UCSD-AML1 (cell line): Measurements from ENCODE around the gene VCP.

Experiments used
- DNase-seq: peaks from one replicate; lab custom pipeline; 2025; ENCODE audit not compliant: unreplicated experiment; lab: John Stamatoyannopoulos, UW

VCP gene

DNA sequence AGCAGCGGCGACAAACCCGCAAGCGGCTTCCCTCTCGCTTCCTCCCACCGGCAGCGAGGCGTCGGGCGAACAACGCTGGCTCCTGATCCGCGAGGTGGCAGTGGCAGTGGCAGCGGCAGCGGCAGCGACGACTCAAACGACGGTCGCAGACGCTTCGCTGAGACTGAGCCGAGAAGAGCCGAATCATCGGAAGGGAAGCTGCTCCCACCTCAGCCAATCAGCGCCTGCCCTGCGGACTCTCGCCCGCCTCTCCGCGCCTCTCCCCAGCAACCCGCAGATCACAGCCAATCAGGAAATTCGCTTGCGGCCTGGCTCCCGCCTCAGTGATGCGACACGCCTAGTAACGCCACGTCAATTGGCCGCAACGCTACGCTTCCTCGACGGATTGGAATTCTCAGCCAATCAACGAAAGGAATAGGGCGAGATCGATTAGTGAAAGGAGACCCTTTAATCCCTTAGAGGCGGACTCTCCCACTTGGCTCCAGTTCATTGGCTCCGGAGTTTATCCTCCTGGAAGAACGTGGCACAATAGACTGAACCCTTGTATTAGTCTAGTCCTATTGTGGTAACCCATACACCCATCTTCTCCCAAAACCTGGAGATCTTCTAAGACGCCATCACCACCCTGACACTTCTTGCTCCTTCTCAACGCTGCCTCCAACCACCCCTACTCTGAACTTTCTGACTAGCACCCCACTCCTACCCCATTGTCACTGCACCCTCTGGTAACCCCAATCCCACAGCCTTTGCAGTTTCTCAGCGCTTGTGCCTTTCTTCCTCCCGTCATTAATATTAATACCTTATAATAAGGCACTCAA lies at the start of gene VCP:
Gene VCP, minus strand, starts transcription at position 165 of the 818 bp plus-strand sequence. CDS start 272 bp downstream, outside the sequence.
- DNase-seq, result peak; percentile 98

DNA sequence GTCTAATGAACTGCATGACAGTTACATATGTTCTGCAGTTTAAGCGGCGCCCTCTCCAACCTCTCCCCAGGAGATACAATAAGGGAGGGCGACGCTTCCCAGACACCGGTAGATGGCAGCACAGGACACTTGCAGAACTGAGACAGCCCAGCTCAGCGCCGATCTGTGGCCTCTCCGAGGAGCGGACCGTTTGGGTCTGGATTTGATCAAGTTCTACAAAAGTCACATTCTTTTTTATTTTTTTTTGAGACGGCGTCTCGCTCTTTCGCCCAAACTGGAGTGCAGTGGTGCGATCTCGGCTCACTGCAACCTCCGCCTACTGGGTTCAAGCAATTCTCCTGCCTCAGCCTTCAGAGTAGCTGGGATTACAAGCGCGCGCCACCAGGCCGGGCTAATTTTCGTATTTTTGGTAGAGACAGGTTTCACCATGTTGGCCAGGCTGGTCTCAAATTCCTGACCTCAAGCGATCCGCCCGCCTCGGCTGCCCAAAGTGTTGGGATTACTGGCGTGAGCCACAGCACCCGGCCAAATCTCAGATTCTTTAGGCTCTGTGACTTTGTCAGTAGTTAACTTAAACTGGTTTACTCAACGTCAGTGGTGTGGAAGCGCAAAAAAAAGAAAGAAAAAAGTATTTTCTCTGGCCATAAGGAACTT lies 44.6 kb upstream of the VCP start:
- peak; percentile 76 for DNase-seq

DNA sequence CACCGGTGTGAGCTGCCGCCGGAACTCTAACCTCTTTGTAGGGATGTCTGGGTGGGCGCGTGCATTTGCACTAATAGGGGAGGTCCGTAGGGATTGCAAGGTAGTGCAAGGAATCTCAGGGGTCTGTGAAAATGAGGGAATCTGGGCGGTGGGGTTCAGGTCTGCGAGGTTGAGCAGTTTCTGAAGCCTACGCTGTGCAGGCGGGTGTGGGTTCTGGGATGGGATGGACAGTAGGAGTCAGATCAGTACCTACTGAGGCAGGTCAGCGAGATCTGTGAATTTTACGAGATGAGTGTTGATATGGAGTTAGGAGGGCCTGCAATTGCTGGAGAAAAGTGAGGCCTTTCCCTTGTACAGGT lies 44.1 kb upstream of the VCP start:
- DNase-seq, result no peak

DNA sequence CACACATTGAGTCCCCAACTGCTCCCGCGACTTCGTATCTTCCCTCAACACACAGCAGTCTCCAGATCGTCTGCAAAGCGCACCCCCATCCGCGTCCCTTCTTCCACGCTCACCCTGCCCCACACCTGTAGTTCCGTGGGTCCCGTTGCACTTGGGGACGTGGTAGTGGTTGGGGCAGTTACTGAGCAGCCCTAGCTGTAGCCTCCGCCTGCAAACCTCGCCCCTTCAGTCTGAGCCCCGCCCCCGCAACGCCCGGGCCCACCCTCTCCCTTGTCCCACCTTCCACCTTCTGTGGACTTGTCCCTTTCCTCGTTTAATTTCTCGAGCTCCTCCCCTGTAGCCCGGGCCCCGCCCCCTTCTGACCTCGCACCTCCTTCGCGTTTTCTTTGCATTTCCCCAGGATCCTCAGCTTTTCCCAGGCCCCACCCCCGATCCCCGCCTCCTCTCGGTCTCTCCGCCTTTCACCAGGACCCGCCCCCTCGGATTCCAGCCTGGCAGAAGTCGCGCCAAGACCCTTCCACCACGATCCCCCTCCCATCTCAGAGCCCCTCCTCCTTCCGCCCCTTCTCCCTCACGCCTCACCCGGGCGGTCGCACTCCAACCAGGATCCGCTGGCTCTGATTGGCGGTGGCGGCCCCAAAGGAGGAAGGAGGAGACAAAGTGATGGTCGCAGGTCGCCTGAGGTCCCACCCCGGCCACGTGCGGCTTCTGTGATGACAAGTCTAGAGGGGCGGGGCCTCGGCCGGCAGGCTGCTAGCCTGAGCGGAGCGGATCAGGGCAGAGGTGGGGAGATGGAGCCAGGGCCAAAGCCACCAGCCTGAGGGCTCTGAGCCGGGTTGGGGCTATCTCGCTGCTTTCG lies 43.5 kb upstream of the VCP start, which contains the start of gene ATOSB:
Gene ATOSB, minus strand, starts transcription at position 183 of the 859 bp plus-strand sequence. CDS start 7,588 bp downstream, outside the sequence.
- peak; percentile 100 for DNase-seq

DNA sequence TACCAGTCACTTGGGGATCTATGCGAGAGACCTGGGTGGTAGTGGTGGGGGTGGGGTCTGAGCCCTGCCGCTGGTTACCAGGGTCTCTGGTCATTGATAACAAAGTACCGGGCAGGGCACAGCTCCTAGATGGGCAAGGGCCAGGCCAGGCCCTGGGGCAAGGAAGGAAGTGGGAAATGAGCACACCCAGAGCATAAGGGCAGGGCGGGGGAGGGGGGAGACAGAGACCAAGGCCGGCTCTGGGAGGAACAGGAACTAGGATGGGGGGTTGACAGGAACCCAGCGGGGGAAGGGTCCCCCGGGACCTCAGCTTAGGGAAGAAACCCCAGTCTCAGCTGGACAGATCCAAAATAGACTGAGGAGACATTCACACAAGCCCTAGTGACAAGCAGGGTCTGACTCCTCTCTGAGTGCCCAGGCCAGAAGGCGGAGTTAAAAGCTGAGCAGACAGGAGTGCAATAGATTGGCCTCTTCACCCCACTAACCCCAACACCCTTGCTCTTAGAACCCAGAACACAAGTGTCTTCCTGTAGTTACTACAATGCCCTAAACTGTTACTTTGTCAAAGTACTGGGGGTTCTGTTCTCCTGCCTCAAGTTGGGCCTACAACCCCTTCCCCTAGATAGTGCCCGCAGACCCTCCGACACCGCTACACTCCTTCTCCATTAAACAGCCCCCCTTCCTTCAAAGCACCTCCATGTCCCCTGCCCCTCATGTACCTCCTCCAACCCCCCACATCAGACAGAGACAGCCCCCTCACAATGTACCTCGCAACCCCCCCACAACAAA lies 42.6 kb upstream of the VCP start:
- DNase-seq, result peak; percentile 87

DNA sequence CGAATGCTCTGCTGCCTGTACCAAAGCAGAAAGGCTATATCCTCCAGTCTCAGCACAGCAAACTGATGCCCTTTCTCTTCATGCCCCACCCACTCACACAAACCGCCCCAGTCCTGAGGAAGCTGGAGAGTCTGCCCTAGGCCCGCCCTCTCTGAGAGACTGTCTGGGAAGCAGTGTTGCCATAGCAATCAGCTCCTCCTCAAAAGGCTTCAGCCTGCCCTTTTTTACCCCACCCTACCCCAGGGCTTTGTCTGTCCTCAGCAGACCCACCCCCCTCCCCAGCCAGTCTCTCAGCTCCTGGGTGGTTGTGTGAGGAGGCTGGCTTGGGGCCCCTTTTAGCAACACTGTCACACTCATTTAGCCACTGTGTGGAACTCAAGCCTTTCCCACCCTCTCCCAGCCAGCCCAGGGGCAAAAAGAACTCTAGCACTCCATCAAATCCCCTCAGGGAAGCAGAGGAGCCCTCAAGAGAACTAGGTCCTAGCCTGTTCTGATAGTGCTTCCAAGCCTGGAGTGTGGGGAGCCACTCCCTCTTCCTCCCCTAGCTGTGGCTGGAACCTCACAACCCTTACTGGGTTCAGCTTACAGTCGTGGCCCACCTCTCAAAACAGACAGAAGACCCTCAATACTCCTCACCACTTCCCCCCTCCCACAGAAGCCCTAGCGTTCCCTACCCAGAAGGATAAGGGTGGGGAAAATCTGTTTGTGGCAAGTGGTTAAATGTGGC lies 41.9 kb upstream of the VCP start:
- peak; percentile 83 for DNase-seq

DNA sequence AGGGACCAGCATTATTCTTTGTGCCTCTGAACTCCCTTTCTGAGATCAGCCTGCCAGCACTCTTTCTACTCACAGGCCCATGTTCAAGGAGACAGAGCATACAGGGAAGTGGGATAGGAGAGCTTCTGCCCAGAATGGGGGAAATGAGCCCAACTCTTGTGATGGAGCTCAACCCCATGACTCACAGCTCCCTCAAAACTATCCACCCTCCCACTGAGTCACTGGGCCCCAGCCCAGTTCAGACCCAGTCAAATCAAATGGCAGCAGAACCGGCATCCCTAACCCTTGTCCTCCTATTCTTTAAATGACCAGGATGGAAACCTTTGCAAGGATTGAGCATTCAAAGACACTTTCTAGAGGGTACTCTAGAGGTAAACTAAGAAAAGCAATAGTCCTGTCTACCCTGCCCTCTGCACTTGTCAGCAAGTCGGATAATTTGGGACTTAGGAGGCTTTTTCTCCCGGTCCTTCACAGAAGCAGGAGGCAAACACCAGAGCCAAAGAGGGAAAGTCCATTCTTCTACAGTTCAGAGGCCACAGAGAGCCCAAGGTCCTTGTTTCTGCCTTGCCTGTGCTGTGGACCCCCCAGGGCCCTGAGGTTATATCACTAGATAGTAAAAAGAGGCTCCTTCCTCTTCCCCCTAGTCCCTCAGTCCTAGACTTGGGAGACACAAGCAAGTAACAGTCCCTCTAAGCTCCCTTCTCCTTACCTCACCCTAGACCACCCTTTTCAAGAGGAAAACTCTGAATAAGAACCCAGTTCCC lies 40.0 kb upstream of the VCP start:
- DNase-seq, result no peak

DNA sequence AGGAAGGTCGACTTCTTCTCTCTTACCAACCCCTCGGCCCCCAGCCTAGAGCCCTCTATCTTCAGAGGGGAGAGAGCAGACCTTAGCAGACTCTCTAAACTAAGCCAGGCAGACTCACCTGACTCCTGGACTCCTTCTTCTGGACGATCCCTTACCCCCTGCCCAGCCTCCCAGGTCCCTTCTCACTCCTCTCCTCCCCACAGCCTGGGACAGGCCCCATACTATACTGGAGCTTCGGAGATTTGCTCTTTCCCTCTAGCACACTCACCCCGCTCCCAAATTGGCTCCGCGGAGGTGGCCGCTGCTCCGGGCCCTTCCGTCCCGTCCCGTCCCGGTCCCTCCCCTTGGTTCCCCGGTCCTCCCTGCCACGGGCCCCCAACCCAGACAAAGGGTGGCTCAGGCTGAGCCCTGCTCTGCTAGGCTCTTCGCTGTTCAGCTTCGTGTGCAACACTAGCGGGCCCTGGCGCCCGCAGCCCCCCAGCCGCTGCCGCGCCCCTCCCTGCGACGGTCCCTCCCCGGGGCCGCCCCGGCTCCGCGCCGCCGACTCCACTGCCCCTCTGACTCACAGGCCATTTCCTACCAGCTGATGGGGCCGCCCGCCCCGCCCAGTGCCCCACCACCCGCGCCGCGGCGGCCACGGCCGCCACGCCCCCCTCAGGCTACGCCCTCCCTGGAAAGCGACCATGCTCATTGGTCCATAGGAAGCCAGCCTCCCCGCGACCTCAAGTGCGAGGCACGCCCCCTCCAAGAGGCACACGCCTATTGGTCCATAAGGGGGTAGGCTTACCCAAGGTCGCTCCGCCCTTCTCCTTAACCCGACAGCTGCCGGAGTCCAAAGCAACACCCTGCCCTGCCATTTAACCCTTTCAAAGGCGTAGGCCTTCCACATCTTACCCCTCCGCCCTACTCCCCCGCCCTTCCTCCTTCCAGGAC lies 38.8 kb upstream of the VCP start:
- peak; percentile 97 for DNase-seq

DNA sequence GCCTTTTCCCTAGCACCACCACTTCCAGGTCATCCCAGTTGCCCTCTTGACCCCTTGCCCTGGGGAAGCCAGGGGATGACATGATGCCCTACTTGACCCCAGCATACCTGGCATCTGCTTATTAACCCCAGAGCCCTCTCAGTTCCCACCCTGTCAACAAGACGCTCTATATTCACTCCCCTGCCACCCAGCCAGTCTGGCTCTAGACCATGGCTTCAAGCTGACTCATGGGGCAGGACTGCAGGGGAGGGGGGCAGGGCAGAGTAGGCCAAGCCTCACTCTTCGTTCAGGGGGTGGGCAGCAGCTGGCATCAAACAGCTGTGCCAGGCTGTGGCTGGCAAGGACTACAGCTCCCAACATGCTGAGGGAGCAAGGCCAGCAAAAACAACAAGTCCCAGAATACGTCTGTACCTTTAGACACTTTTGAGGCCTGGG lies 37.9 kb upstream of the VCP start:
- DNase-seq, result peak; percentile 27

DNA sequence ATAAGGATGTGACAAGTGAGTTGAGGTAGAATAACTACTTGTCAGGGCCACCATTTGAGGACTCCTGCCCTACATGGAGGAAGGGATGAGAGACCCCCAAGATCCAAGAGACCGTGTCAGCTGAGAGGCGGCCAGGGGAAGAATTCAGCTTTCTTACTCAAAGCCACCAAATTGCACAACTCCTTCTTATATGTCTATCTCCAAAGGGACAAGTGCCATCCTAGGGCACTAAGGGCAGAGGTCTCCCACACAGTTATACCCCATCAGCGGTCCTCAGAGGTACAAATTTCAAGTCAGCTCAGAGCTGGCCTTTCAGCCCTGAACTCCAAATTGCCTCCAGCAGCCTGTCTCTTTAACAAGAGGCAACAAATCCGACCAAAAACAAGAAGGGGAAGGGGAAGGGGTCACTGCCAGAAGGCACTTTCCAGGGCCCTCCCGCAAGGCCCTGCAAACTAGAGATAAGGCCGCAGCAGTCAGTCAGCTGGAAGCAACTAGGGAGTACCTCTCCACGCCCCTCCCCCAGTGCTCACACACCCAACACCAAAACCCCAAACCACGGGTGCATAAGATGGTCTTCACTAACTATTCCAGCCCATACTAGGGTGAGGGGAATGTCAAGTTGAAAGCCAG lies 36.6 kb upstream of the VCP start:
- peak; percentile 84 for DNase-seq

DNA sequence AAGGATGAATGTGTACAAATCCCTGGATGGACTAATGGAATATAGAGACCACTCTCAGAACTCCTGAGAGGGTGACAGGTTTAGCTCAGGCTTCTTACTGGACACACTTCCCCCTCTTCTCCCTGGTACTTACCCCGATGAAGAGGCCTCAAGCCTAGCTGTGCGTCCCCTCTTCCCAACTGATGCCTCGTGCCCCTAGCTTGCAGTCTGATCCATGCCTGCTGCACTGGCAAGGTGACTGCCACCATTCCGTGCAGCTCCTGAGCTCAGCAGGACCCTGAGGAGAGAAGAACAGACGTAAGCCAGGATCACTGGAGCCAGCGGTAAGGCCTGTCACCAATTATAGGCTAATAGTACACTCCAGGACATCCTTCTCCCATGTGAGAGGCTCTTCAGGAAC lies 36.0 kb upstream of the VCP start:
- DNase-seq, result no peak

DNA sequence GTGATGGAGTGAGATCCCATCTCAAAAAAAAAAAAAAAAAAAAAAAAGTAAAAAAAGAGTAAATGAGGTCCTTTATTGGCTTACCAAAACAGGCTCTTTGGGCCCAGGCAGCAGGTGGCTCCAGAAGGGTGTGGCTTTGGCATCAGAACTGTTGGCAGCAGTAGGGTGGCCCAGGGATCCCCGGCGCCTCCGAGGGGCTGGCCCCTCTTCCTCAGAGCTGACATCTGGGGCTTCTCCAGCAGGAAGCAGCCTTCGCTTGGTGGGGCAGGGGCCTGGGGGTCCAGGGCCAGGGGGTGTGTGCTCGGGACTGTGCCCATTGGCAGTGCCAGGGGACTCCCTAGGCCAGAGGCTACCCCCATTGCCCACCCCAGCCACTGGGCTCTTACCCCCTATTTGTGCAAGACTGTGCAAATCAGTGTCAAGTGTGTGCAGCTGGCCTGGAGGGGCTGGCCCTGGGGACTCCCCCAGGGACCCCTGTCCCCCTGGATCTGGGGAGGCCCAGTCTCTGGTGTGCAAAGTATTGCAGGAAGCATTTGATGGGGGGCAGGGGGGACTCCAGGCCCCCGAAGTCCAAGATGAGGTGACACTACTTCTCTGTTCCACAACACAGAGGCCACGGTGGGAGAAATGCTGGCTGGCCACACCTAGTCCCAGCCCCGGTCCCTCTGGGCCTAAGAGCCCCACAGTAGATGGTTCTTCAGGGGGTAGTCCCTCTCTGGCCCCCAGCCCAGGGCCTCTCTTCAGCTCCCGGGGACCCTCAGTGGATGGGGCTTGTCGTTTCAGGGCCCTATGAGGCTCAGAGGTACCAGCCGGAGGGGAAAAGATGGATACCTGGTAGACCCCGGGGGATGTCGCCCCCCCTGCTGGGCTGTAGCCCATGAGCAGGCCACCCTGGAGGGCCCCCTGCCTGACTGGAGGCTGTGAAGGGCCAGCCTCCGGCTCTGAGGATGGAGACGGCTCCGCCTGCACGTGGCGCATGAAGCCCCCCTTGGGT lies 35.2 kb upstream of the VCP start:
- DNase-seq, result no peak

DNA sequence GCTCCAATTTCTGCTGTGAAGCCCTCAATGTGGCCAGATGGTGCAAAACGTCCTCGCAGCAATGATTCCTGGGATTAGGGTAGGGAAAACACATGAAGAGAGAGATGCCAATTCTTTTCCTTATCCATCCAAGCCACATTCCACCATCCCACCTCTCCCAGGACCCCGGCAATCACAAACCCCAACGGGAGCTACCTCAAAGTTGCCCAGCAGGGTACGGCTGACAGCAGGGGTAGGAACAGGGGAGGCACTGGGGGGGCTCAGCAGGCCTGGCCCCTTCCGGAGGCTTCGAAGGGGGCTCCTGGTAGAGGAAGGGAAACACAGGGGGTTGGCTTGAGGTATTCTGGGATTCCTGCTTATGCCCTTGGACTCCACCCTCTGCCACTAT lies 33.9 kb upstream of the VCP start:
- no peak for DNase-seq

DNA sequence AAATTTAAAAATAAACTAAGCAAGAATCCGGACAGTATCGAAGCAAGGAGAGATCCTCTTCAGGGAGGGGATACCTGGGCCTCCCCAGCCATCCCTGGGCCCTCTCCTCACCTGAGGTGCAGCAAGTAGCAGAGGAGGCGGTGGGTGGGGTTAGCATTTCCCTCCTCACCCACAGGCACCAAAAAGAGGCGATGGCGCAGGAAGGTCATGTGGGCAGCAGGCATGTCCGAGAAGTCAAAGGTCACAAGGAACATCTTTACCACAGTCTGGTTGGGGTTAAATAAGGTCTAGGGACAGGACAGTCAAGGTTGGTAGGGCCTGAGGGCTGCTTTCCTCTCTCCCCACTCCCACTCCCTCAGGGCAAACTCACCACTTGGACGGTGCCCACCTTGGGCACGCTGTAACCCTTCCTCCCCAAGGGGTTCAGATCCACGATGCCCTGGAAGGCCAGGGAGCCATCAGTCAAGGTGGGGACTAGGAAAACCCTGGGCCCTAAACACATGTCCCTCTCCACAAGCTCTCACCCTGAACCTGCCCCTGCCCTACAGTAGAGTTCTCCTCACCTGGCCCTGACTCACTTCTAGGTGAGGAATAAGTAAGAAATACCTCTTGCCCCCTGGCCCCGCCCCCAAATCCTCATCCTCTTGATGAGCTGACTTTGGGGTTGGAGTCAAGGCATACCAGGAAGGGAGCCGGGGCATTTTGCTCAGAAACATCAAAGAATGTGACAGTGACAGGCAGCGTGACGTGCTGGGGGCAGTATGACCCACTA lies 33.3 kb upstream of the VCP start:
- DNase-seq, result no peak

DNA sequence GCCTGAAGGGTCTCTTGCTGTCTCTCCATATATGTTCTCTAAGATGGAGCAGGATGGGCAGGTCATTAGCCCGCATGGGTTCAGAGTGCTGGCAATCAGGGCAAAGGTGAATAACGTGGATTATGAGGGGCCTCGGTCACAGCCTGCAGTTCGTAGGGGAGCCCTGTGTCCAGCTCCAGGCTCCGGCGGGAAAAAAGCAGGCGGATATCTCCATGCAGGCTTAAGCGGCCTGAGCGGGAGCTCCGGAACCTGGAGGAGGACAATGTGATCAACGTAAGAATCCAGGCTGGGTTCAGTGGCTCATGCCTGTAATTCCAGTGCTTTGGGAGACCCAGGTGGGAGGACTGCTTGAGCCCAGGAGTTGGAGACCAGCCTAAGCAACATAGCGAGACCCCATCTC lies 32.7 kb upstream of the VCP start:
- no peak for DNase-seq

DNA sequence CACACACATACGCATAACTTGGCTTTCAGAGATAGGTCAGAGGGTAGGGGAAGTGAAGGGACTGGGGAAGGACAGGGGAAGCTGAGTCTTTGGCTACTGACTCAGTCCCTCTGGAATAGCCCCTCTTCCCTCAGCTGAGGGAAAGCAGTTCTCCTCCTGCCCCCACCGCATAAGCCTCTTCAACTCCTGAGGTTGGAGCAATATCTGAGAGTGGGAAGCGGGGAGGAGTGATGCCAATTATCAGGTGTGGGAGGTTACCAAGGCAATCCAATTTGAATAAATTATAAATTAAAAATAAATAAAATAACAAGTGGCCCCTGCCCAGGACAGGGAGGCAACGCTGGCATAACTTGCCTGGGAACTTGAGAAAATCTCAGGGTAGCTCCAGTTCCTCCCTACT lies 32.2 kb upstream of the VCP start:
- DNase-seq, result no peak
